Ovary (tissue), 3 donors: Measurements from ENCODE around the gene MGAT4C.

ENCODE experiments used
- EP300 ChIP-seq: sonication (generic); formaldehyde crosslinking; IDR thresholded peaks from one replicate; pipeline ENCODE4 v1.6.1; 2017; ENCODE audit warnings: antibody characterized with exemption
- POLR2A ChIP-seq: fragments of 450-650 bp; IDR thresholded peaks from one replicate; pipeline ENCODE4 v1.6.1; 2017; ENCODE audit warnings: antibody characterized with exemption, mild to moderate bottlenecking, moderate library complexity
- TF ChIP-seq, protein P1 (sequence below), 3 donors: fragments of 450-650 bp in 2 of 3; fragments of 200-600 bp in 1 of 3; IDR thresholded peaks; one replicate each; pipeline versions ENCODE4 v1.5.1 to v1.8.0; 2016 to 2022; ENCODE audit warnings: antibody characterized with exemption in 3 of 3, mild to moderate bottlenecking in 1 of 3
- donor health status: DM: no; HTN: no; CAD: no.

DNA sequence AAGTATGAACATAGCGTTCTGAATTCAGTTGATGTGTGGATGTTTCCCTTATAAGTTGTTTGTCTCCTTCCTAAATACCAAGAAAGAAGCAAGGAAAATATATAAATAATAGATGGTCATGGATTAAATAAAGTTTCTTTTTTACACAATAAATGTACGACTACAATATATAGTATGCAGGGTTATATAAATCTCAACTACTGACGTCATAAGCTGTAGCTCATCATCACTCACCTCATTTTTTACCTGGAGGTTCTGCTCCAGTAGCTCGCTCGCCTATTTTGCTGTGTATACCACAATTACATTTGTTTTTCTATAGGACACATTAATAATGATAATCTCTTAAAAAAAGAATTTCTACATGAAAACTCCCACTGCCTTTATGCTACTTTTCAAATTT lies 272.6 kb downstream of the MGAT4C start:
- TF ChIP-seq, protein P1, sequence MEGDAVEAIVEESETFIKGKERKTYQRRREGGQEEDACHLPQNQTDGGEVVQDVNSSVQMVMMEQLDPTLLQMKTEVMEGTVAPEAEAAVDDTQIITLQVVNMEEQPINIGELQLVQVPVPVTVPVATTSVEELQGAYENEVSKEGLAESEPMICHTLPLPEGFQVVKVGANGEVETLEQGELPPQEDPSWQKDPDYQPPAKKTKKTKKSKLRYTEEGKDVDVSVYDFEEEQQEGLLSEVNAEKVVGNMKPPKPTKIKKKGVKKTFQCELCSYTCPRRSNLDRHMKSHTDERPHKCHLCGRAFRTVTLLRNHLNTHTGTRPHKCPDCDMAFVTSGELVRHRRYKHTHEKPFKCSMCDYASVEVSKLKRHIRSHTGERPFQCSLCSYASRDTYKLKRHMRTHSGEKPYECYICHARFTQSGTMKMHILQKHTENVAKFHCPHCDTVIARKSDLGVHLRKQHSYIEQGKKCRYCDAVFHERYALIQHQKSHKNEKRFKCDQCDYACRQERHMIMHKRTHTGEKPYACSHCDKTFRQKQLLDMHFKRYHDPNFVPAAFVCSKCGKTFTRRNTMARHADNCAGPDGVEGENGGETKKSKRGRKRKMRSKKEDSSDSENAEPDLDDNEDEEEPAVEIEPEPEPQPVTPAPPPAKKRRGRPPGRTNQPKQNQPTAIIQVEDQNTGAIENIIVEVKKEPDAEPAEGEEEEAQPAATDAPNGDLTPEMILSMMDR (IDR thresholded peaks at IDR 0.05): no peak
- no peak for TF ChIP-seq POLR2A
- TF ChIP-seq EP300: no peak
